Peyer's patch (tissue), 4 donors: ENCODE measurements around the gene ARL13B. TPM values are rescaled to one million over a fixed set of nuclear protein-coding genes. Genes with fewer than 3 reads are reported as not detected.

ENCODE experiments used
- DNase-seq, 3 donors: peaks; one replicate each; pipeline ENCODE4 v3.0.0-alpha.2; 2017 to 2019
- H3K27ac ChIP-seq, 4 donors: fragments of 200-600 bp; sonication (generic); one replicate each; pipeline ENCODE4 v1.5.1; 2016 to 2019
- H3K27me3 ChIP-seq, 2 donors: fragments of 200-600 bp; sonication (generic); one replicate each; pipeline ENCODE4 v1.5.1; 2019
- H3K36me3 ChIP-seq, 3 donors: fragments of 200-600 bp; sonication (generic); one replicate each; pipeline ENCODE4 v1.5.1; 2016 to 2019
- H3K4me1 ChIP-seq, 4 donors: fragments of 200-600 bp; sonication (generic); one replicate each; pipeline ENCODE4 v1.5.1; 2016 to 2019
- H3K4me3 ChIP-seq, 4 donors: fragments of 200-600 bp; sonication (generic); 1 replicate in 3 of 4; 2 replicates in 1 of 4; pipeline ENCODE4 v1.5.1; 2016 to 2019; ENCODE audit warnings: mild to moderate bottlenecking in 1 of 4
- H3K9me3 ChIP-seq, 4 donors: fragments of 200-600 bp; sonication (generic); one replicate each; pipeline ENCODE4 v1.5.1; 2016 to 2019; ENCODE audit warnings: mild to moderate bottlenecking in 1 of 4
- POLR2A ChIP-seq, 2 donors: fragments of 450-650 bp; IDR thresholded peaks; one replicate each; pipeline ENCODE4 v1.5.1; 2017; ENCODE audit warnings: antibody characterized with exemption in 2 of 2, mild to moderate bottlenecking in 2 of 2, moderate library complexity in 2 of 2
- total RNA-seq, 4 donors: library from RNA; depleted of rRNA; stranded (reverse); fragments of >200 nt; gene quantifications; one replicate each; pipeline ENCODE4 v1.1.0, GENCODE V29; 2016
- TF ChIP-seq, protein P1 (sequence below), 6 experiments: fragments of 450-650 bp in 4 of 6; fragments of 200-600 bp in 2 of 6; sonication (generic) in 1 of 6; IDR thresholded peaks; one replicate each; pipeline ENCODE4 v1.5.1; 2017 to 2019; ENCODE audit warnings: antibody characterized with exemption in 6 of 6, mild to moderate bottlenecking in 3 of 6, moderate library complexity in 1 of 6

Gene ARL13B
- total RNA-seq, 4 donors from 2014 or later = 0.76 to 3.3 (median 2.7) TPM

DNA sequence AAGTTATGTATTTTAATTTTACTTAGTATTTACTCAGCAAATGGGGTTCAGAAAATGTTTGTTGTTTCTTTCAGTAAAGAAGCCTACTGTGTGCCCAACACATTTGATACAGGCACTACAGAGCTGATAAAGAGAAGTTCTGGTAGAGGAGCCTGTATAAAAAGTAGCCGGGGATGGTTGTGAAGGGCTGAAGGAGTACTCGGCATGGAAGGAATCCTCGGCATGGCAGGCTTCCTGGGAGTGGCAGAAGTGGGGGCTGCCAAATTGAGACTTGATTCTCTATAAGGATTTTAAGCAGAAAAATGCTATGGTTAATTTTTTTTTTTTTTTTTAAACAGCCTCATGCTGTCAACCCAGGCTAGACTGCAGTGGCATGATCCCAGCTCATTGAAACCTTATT lies 9.3 kb downstream of the ARL13B start:
- no peaks in the 10 kb centered on the region for H3K4me1 ChIP-seq
- TF ChIP-seq, protein P1, sequence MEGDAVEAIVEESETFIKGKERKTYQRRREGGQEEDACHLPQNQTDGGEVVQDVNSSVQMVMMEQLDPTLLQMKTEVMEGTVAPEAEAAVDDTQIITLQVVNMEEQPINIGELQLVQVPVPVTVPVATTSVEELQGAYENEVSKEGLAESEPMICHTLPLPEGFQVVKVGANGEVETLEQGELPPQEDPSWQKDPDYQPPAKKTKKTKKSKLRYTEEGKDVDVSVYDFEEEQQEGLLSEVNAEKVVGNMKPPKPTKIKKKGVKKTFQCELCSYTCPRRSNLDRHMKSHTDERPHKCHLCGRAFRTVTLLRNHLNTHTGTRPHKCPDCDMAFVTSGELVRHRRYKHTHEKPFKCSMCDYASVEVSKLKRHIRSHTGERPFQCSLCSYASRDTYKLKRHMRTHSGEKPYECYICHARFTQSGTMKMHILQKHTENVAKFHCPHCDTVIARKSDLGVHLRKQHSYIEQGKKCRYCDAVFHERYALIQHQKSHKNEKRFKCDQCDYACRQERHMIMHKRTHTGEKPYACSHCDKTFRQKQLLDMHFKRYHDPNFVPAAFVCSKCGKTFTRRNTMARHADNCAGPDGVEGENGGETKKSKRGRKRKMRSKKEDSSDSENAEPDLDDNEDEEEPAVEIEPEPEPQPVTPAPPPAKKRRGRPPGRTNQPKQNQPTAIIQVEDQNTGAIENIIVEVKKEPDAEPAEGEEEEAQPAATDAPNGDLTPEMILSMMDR (IDR thresholded peaks at IDR 0.05) = no peak
- TF ChIP-seq POLR2A (IDR thresholded peaks at IDR 0.05) = no peak
- DNase-seq = no peak
- no peaks in the 10 kb centered on the region for H3K27me3 ChIP-seq
- H3K4me3 ChIP-seq = no peak overlapping the region
- no peaks in the 10 kb centered on the region for H3K36me3 ChIP-seq
- no peaks in the 10 kb centered on the region for H3K9me3 ChIP-seq
- H3K27ac ChIP-seq = no peak overlapping the region

DNA sequence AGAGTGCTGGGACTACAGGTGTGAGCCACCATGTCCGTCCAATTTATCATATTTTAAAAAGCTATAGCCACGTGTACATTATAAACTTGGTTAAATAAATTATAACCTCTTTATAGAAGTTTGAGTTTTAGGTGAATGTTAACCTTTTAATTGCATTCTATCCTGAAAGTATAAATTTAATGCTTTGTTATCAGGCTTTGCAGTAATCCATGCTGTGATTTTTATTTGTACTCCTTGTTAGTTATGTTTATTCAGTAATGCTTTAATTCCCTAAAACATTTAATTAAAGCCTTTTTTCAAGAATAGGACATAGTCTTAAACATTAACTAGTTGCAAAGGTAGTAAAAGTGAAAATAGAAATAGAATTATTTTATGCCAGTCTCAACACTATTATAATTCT lies 11.7 kb downstream of the ARL13B start:
- H3K4me1 ChIP-seq = no peaks in the 10 kb centered on the region
- H3K27ac ChIP-seq = no peak overlapping the region
- no peak for DNase-seq
- TF ChIP-seq POLR2A (IDR thresholded peaks at IDR 0.05) = no peak
- TF ChIP-seq, protein P1 (IDR thresholded peaks at IDR 0.05) = no peak
- H3K4me3 ChIP-seq = no peak overlapping the region
- H3K27me3 ChIP-seq = no peaks in the 10 kb centered on the region
- no peaks in the 10 kb centered on the region for H3K9me3 ChIP-seq
- no peaks in the 10 kb centered on the region for H3K36me3 ChIP-seq

DNA sequence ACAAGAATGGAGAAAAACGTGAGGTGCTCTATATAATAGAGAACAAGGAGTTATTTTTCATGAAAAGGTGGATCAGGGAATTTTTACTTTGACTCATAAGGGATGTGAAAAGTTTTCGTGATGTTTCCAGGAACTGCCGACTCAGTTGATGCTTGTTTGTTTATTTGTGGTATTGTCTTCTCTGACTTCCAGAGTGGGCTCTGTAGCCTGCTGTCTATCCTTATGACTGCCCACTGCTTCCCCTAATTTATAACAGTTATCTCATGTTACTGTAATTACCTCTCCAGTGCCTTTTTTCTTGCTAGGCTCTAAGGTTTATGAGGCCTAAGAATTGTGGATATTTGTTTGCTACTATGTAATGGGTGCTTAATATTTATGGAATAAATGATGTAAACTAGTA lies 12.3 kb downstream of the ARL13B start:
- TF ChIP-seq POLR2A (IDR thresholded peaks at IDR 0.05) = no peak
- TF ChIP-seq, protein P1 (IDR thresholded peaks at IDR 0.05) = no peak
- Histone ChIP-seq H3K36me3 (no peaks in the 10 kb centered on the region), H3K9me3 (no peaks in the 10 kb centered on the region), H3K27ac (no peak overlapping the region), H3K4me3 (no peak overlapping the region), H3K27me3 (no peaks in the 10 kb centered on the region), H3K4me1 (no peaks in the 10 kb centered on the region)
- no peak for DNase-seq

DNA sequence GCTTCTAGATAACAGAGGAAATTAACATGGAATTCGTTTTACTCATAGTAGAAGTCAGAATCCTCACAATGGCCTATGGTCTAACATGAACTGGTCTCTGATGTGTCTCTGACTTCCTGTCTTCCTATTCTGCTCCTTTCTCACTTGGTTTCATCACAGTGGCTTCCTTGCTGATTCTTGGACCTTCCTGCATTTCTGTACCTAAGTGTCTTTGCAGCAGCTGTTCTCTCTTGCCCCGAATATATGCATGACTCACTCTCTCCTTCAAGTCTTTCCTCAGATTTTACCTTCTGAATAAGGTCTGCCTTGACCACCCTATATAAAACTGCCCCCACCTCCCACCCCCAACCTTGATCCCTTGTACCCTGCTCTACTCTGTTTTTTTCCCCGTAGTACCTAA lies 14.1 kb downstream of the ARL13B start:
- H3K9me3 ChIP-seq = no peaks in the 10 kb centered on the region
- no peak overlapping the region for H3K27ac ChIP-seq
- H3K4me1 ChIP-seq = no peaks in the 10 kb centered on the region
- no peaks in the 10 kb centered on the region for H3K36me3 ChIP-seq
- H3K4me3 ChIP-seq = no peak overlapping the region
- no peak for DNase-seq
- TF ChIP-seq, protein P1 (IDR thresholded peaks at IDR 0.05) = no peak
- no peak for TF ChIP-seq POLR2A (IDR thresholded peaks at IDR 0.05)
- H3K27me3 ChIP-seq = no peaks in the 10 kb centered on the region

DNA sequence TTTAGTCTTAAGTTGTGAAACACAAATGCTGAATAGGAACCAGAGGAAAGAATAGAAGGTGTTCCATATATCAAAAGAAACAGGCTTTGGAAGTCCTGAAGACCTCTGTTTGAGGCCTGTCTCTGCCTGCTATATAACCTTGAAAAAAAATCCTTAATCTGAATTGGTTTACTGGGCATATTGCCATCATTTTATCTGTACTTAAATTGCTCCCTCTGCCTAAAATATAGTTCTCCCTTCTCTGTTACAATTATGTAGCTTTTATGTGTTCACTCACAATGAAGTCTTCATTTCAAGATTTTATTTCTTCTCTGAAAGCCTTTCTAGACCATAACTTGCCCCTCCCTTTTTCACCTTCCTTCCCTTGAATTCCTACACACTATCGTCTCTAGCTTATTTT lies 21.2 kb downstream of the ARL13B start:
- no peak for DNase-seq
- no peak overlapping the region for H3K4me3 ChIP-seq
- H3K4me1 ChIP-seq = no peaks in the 10 kb centered on the region
- no peak overlapping the region for H3K27ac ChIP-seq
- no peaks in the 10 kb centered on the region for H3K9me3 ChIP-seq
- TF ChIP-seq, protein P1 (IDR thresholded peaks at IDR 0.05) = no peak
- no peaks in the 10 kb centered on the region for H3K27me3 ChIP-seq
- no peaks in the 10 kb centered on the region for H3K36me3 ChIP-seq

DNA sequence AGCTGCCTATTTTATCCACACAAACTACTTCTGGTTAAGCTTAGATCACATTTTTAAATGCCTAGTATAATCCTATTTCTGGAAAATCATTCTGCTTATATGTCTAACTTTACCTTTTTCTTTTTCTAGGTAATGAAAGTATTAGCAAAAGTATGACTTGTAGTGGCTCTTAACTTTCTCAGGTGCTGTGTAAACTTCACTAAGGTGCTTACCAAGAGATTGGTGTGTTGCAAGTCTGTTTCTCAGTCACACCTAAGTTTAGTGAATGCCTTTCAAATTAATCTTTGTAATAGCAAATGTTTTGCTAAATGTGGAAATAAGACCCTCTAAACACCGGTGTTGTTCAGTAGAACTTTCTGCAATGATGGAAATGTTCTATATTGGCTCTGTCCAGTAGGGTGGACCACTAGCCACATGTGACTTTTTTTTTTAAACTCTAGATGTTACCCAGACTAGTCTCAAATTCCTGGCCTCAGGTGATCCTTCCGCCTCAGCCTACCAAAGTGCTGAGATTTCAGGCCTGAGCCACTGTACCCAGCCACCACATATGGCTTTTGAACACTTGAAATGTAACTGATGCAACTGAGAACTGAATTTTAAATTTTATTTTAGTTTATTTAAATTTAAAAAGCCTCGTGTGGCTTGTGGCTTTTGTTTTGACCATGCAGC lies 22.0 kb downstream of the ARL13B start:
- no peaks in the 10 kb centered on the region for H3K27me3 ChIP-seq
- no peak overlapping the region for H3K27ac ChIP-seq
- H3K36me3 ChIP-seq = peaks cover 0 to 2% (median 0%) of the 10 kb centered on the region in 3 donors
- no peak for DNase-seq
- TF ChIP-seq, protein P1 (IDR thresholded peaks at IDR 0.05) = no peak
- TF ChIP-seq POLR2A (IDR thresholded peaks at IDR 0.05) = no peak
- no peak overlapping the region for H3K4me3 ChIP-seq
- H3K9me3 ChIP-seq = no peaks in the 10 kb centered on the region
- H3K4me1 ChIP-seq = no peaks in the 10 kb centered on the region
